Measurements from ENCODE around the gene JARID2. TPM values are rescaled to one million over a fixed set of nuclear protein-coding genes. Genes with fewer than 3 reads are reported as not detected.

JARID2 gene
- total and polyA plus RNA-seq, 3 experiments from 2014 or later: 12.0 to 25.5 (median 25.0) TPM

GRCh38 chr6:15297895-15298590 is 52.2 kb downstream of the JARID2 start:
- Mint-ChIP-seq H3K36me3 (peaks cover 0 to 4% (median 0%) of the 10 kb centered on the region in 3 donors), H3K4me1 (peaks cover 75 to 88% (median 84%) of the 10 kb centered on the region in 3 donors), H3K27ac (peak overlapping the region in 7 of 8 donors; percentile 58 to 92 (median 73)), H3K9me3 (no peaks in the 10 kb centered on the region), H3K27me3 (no peaks in the 10 kb centered on the region), H3K4me3 (peak overlapping the region in 1 of 7 donors; percentile 30)
- Histone ChIP-seq H3K27me3 (ENCODE audit: insufficient read depth, low read length, poor library complexity, severe bottlenecking) (no peaks in the 10 kb centered on the region), H3K4me1 (ENCODE audit: insufficient read depth, low read length) (peaks cover 55% of the 10 kb centered on the region), H3K27ac (ENCODE audit: low read depth, low read length) (no peak overlapping the region), H3K4me3 (ENCODE audit: low read length) (no peak overlapping the region), H3K36me3 (ENCODE audit: insufficient read depth, low read length) (no peaks in the 10 kb centered on the region), H3K9me3 (ENCODE audit: low read length) (no peaks in the 10 kb centered on the region)
- no peak for DNase-seq
- ChIA-PET CTCF (interaction anchor here (1.9 kb wide), 1 partner anchor 53 kb away, joined by 4 read pairs; the partner anchor contains the start of gene JARID2), POLR2A (interaction anchor here (0.8 kb wide), 1 partner anchor 141 kb away, joined by 5 read pairs; no protein-coding TSS in a partner anchor)

DNA sequence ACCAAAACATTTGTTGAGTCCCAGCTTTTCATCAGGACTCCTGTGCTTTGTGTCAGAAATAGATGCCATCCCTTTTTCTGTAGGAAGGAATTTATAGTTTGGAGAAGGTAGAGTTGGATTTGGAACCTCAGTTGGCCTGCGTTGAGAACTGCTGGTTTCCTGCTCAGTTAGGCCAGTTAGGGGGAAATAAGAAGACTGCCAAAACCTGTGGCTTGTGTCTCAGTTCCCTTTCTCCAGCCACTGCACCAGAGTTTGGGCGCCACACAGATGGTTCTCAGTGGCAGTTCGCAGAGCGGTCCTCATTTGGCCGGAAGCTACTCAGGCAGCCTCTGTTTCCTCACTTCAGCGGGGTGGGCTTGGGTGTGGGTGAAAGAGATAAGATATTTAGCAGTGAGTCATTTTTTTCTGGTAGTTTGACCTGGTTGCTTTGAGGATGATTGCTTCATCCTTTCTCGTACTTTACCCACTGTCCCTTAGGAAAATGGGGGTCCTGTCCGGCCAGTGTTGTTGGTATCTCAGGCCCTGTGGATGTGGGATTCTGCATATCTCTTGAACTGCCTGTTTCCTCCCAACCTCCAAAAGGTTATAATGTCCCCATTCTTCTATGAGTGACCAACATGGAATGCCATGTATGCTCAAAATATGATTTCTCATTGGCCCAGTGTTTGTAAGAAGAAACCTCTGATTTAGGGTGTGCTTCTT is 53.7 kb downstream of the JARID2 start:
- POLR2A ChIA-PET: no interaction called here
- peak overlapping the region; percentile 8 to 65 (median 48) for H3K4me3 Mint-ChIP-seq
- H3K27me3 Mint-ChIP-seq: no peaks in the 10 kb centered on the region
- H3K4me1 Mint-ChIP-seq: peaks cover 74 to 86% (median 82%) of the 10 kb centered on the region in 3 donors
- peaks cover 0 to 4% (median 0%) of the 10 kb centered on the region in 3 donors for H3K36me3 Mint-ChIP-seq
- no peaks in the 10 kb centered on the region for H3K9me3 Mint-ChIP-seq
- H3K36me3 ChIP-seq (ENCODE audit: insufficient read depth, low read length): no peaks in the 10 kb centered on the region
- no peaks in the 10 kb centered on the region for H3K27me3 ChIP-seq (ENCODE audit: insufficient read depth, low read length, poor library complexity, severe bottlenecking)
- peak overlapping the region; percentile 15 to 92 (median 82) for H3K27ac Mint-ChIP-seq
- H3K4me1 ChIP-seq (ENCODE audit: insufficient read depth, low read length): peaks cover 67% of the 10 kb centered on the region
- DNase-seq: peak; percentile 12 to 64 (median 20)
- no peak overlapping the region for H3K4me3 ChIP-seq (ENCODE audit: low read length)
- CTCF ChIA-PET: interaction anchor here (1.3 to 1.4 kb wide), 2 partner anchors 9 to 27 kb away, joined by 3 read pairs; no protein-coding TSS in a partner anchor
- H3K9me3 ChIP-seq (ENCODE audit: low read length): no peaks in the 10 kb centered on the region
- peak overlapping the region; percentile 51 for H3K27ac ChIP-seq (ENCODE audit: low read depth, low read length)

- no peak for DNase-seq
These were observed 55.5 kb downstream of the JARID2 start for GRCh38 chr6:15301179-15302006.

GRCh38 chr6:15303162-15303919 is 57.5 kb downstream of the JARID2 start:
- no peak overlapping the region for H3K27ac ChIP-seq (ENCODE audit: low read depth, low read length)
- peaks cover 69 to 83% (median 76%) of the 10 kb centered on the region in 3 donors for H3K4me1 Mint-ChIP-seq
- peaks cover 0 to 1% of the 10 kb centered on the region in 2 donors for H3K27me3 Mint-ChIP-seq
- H3K36me3 Mint-ChIP-seq: peaks cover 0 to 4% (median 2%) of the 10 kb centered on the region in 3 donors
- H3K36me3 ChIP-seq (ENCODE audit: insufficient read depth, low read length): no peaks in the 10 kb centered on the region
- DNase-seq: no peak
- POLR2A ChIA-PET: no interaction called here
- H3K4me3 ChIP-seq (ENCODE audit: low read length): no peak overlapping the region
- CTCF ChIA-PET: no interaction called here
- no peaks in the 10 kb centered on the region for H3K9me3 ChIP-seq (ENCODE audit: low read length)
- peak overlapping the region in 5 of 8 donors; percentile 0 to 60 (median 39) for H3K27ac Mint-ChIP-seq
- no peak overlapping the region for H3K4me3 Mint-ChIP-seq
- no peaks in the 10 kb centered on the region for H3K27me3 ChIP-seq (ENCODE audit: insufficient read depth, low read length, poor library complexity, severe bottlenecking)
- no peaks in the 10 kb centered on the region for H3K9me3 Mint-ChIP-seq
- peaks cover 75% of the 10 kb centered on the region for H3K4me1 ChIP-seq (ENCODE audit: insufficient read depth, low read length)

More at GRCh38 chr6:15301179-15302006, 55.5 kb downstream of the JARID2 start:
- Histone ChIP-seq H3K9me3 (ENCODE audit: low read length) (no peaks in the 10 kb centered on the region), H3K27ac (ENCODE audit: low read depth, low read length) (no peak overlapping the region), H3K36me3 (ENCODE audit: insufficient read depth, low read length) (no peaks in the 10 kb centered on the region), H3K4me3 (ENCODE audit: low read length) (no peak overlapping the region), H3K27me3 (ENCODE audit: insufficient read depth, low read length, poor library complexity, severe bottlenecking) (no peaks in the 10 kb centered on the region), H3K4me1 (ENCODE audit: insufficient read depth, low read length) (peaks cover 74% of the 10 kb centered on the region)
- Mint-ChIP-seq H3K4me3 (peak overlapping the region in 3 of 7 donors; percentile 4 to 25 (median 13)), H3K27me3 (peaks cover 0 to 1% of the 10 kb centered on the region in 2 donors), H3K4me1 (peaks cover 77 to 87% (median 82%) of the 10 kb centered on the region in 3 donors), H3K27ac (peak overlapping the region in 7 of 8 donors; percentile 12 to 90 (median 71)), H3K9me3 (no peaks in the 10 kb centered on the region), H3K36me3 (peaks cover 0 to 4% (median 0%) of the 10 kb centered on the region in 3 donors)
- POLR2A ChIA-PET: no interaction called here
- CTCF ChIA-PET: interaction anchor here (0.7 kb wide), 1 partner anchor 14 kb away, joined by 3 read pairs; no protein-coding TSS in a partner anchor

DNA sequence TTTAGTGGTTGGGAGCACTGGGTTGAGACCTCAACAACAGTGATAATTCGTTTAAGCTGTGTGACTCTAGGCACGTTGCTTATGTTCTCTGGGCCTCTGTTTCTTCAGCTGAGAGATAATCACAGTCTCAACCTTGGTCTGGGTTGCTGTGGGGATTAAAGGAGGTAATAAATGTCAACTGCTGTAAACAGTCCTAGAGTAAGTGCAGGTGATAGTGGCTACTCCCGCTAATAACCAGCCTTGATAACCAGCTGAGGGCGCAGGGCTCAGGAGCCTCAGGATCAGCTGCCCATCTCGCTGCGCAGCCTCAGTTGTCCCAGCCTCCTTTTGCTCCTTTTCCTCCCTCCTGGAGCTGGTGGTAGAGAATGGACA is 58.0 kb downstream of the JARID2 start:
- Histone ChIP-seq H3K9me3 (ENCODE audit: low read length) (no peaks in the 10 kb centered on the region), H3K27ac (ENCODE audit: low read depth, low read length) (no peak overlapping the region), H3K36me3 (ENCODE audit: insufficient read depth, low read length) (no peaks in the 10 kb centered on the region), H3K27me3 (ENCODE audit: insufficient read depth, low read length, poor library complexity, severe bottlenecking) (no peaks in the 10 kb centered on the region), H3K4me1 (ENCODE audit: insufficient read depth, low read length) (peaks cover 77% of the 10 kb centered on the region), H3K4me3 (ENCODE audit: low read length) (no peak overlapping the region)
- Mint-ChIP-seq H3K4me3 (no peak overlapping the region), H3K4me1 (peaks cover 71 to 84% (median 76%) of the 10 kb centered on the region in 3 donors), H3K27me3 (peaks cover 0 to 1% of the 10 kb centered on the region in 2 donors), H3K36me3 (peaks cover 0 to 4% (median 2%) of the 10 kb centered on the region in 3 donors), H3K9me3 (no peaks in the 10 kb centered on the region), H3K27ac (peak overlapping the region in 3 of 8 donors; percentile 0 to 60 (median 4))
- no peak for DNase-seq
- ChIA-PET CTCF (no interaction called here), POLR2A (no interaction called here)

DNA sequence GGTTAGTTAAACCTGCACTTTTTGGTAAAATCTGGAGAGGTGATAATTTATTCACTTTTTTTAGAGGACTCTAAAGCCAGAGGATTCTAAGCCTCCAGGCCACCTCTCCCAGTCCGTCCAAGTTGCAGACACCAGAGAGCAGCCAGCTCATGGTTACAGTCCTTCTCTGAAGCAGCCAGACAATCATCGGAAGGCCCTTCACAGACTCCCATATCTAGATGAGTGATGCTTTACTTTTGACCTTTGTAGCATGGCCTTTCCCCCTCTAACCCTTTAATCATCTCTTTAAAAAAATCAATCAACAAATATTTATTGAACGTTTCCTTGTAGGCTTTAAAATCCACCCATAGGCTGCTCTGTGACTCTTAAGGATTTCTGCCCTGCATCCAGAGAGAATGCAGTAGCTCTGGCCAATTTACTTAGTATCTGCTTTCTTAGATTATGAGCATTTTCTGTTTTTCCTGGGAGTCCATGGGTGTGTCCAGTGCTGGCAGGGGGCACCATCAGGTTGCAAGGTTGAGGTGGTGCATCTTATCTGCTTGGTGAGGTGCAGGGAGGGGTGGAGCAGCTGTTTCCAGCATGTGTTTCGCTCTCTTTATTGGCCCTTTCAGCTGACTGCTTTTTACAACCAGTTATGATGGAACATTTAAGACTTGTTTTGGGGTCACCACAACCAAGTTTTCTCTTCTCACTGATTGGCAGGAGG is 58.6 kb downstream of the JARID2 start:
- H3K9me3 Mint-ChIP-seq: no peaks in the 10 kb centered on the region
- no peak for DNase-seq
- Histone ChIP-seq H3K4me1 (ENCODE audit: insufficient read depth, low read length) (peaks cover 76% of the 10 kb centered on the region), H3K27me3 (ENCODE audit: insufficient read depth, low read length, poor library complexity, severe bottlenecking) (no peaks in the 10 kb centered on the region), H3K36me3 (ENCODE audit: insufficient read depth, low read length) (no peaks in the 10 kb centered on the region), H3K4me3 (ENCODE audit: low read length) (no peak overlapping the region), H3K9me3 (ENCODE audit: low read length) (no peaks in the 10 kb centered on the region), H3K27ac (ENCODE audit: low read depth, low read length) (no peak overlapping the region)
- ChIA-PET CTCF (interaction anchor here (1.2 kb wide), 1 partner anchor 39 kb away, joined by 3 read pairs; no protein-coding TSS in a partner anchor), POLR2A (no interaction called here)
- H3K27ac Mint-ChIP-seq: peak overlapping the region; percentile 44 to 93 (median 81)
- peaks cover 0 to 1% of the 10 kb centered on the region in 2 donors for H3K27me3 Mint-ChIP-seq
- H3K4me3 Mint-ChIP-seq: peak overlapping the region in 3 of 7 donors; percentile 39 to 78 (median 55)
- peaks cover 0 to 4% (median 2%) of the 10 kb centered on the region in 3 donors for H3K36me3 Mint-ChIP-seq
- H3K4me1 Mint-ChIP-seq: peaks cover 70 to 84% (median 76%) of the 10 kb centered on the region in 3 donors
